IPS-20b (cell line): ENCODE measurements around the gene MARCKS.

Experiments
- H3K27ac ChIP-seq: one replicate; pipeline ENCODE4 v1.5.1; 2013; ENCODE audit warnings: low read length
- H3K27me3 ChIP-seq: 2 replicates; pipeline ENCODE4 v1.6.1; 2013; ENCODE audit warnings: mild to moderate bottlenecking, low read length, inconsistent platforms; ENCODE audit not compliant: insufficient read depth
- H3K36me3 ChIP-seq: 2 replicates; pipeline ENCODE4 v1.6.1; 2013; ENCODE audit warnings: low read depth, mild to moderate bottlenecking, inconsistent platforms, low read length, moderate library complexity; ENCODE audit not compliant: insufficient read depth
- H3K4me1 ChIP-seq: 2 replicates; pipeline ENCODE4 v1.6.1; 2013; ENCODE audit warnings: mild to moderate bottlenecking, control low read depth, inconsistent platforms, low read length, moderate library complexity; ENCODE audit not compliant: insufficient read depth
- H3K4me3 ChIP-seq: 2 replicates; pipeline ENCODE4 v1.5.1; 2013; ENCODE audit warnings: mild to moderate bottlenecking, low read length, inconsistent platforms
- H3K9ac ChIP-seq: 2 replicates; pipeline ENCODE4 v1.6.1; 2013; ENCODE audit warnings: low read depth, mild to moderate bottlenecking, inconsistent platforms, low read length, moderate library complexity
- H3K9me3 ChIP-seq: 2 replicates; pipeline ENCODE4 v1.6.1; 2013; ENCODE audit warnings: mild to moderate bottlenecking, low read depth, low read length, inconsistent platforms; ENCODE audit not compliant: insufficient read depth

The MARCKS gene

DNA sequence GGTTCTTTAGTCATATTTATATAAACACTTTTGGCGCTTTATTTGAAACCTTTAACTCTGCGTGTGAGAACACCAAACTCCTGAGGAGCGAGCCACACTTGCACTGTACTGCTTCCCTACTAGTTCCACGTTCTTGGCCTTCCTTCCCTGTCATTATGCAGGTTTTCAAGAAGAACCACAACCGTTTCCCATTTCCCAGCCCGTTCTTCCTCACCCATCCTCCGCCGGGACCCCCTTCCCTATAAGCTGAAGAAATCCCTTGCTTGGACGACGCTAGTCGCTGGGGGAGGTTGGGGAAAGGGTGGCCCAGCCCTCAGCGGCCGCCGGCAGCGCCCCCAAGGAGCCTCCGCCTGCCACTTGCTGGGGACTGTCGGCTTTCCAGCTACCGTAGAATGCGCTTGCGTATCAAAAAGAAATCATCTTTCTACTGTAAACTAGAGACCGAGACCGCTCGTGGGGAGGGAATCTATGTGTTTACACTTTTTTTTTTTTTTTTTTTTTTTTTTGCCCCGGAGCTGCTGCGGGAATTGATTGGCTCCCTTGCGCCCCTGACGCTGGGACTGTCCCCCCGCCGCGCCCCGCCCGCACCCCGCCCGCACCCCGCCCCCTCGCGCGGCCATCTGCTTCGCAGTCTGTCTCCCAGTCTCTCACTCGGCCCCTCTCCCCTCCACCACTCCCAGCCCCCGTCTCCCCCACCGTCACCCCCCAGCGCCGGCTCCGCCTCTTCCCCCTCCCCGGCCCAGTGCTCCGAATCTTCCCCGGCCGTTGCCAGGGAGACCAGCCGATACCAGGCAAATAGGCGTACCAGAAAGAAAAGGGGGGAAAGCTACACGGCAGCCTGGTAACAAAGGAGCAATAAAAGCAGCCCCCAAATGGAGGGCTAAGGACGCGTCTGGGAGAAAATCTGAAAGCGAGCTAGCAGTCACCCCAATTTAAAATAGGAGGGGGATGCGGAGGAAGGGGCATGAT is 2.3 kb upstream of the MARCKS start:
- H3K36me3 ChIP-seq, result no peaks in the 10 kb centered on the region; the same call in 1 of the 2 replicates
- no peak overlapping the region for H3K27ac ChIP-seq
- peak overlapping the region; percentile 100; the same call in 1 of the 2 replicates for H3K9ac ChIP-seq
- peaks cover 47% of the 10 kb centered on the region for H3K27me3 ChIP-seq
- H3K9me3 ChIP-seq, result no peaks in the 10 kb centered on the region
- H3K4me3 ChIP-seq, result peak overlapping the region; percentile 96
- no peaks in the 10 kb centered on the region for H3K4me1 ChIP-seq

DNA sequence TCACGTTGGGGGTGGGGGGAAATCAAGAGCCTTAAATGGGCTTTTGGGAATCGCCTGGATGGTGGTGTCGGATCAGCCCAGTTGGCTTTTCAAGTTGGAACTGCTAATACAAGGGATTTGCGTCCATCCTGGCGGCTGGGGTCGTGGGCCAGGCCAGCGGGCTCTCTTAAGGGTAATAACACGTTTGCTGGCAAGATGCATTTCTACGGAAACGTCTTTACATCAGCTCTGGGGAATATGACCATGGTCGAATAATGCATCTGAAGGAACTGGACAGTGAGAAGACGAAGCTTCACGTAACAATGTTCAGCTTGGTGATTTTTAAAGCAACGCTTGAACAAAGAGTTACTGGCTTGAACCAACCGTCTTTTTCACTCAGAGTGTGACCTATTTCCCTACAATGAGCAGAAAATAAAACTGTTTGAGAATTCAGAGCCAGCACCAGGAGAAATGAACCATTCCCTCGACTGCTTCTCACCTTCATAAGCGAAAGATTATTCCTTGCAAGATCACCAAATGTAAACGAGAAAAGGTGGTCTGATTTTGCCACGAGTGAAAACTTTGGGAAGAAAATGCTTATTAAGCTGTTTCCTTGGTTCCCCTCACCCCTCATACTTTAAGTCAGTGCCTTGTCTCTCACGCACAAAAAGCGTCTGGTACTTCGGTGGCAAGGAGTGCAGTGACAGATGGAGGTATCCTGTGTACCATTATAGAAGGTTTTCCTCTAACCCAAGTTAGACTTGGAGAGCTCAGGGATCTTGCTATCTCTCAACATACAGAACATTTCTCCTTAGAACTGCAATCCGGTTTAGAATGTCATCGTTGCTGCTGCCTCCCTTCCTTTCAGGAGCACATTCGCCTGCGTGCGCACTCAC is 1.4 kb upstream of the MARCKS start:
- Histone ChIP-seq H3K27ac (no peak overlapping the region), H3K27me3 (peaks cover 47% of the 10 kb centered on the region), H3K36me3 (peaks cover 5% of the 10 kb centered on the region), H3K9ac (peak overlapping the region; percentile 100; the same call in 1 of the 2 replicates), H3K4me1 (no peaks in the 10 kb centered on the region), H3K9me3 (no peaks in the 10 kb centered on the region), H3K4me3 (peak overlapping the region; percentile 96)

DNA sequence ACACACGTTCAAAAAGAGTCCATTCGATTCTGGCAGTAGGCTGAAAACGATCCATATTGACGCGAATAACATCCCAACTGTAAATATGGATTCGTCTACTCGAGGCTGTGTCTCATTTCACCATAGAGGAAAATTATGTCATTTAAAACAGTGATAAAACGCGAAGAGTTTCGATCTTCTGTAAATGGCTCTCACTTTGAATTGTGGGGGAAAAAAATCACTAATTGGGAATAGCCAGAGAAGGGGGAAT is 845 bp upstream of the MARCKS start:
- peak overlapping the region; percentile 100; the same call in 1 of the 2 replicates for H3K9ac ChIP-seq
- peaks cover 47% of the 10 kb centered on the region for H3K27me3 ChIP-seq
- peak overlapping the region; percentile 96 for H3K4me3 ChIP-seq
- H3K27ac ChIP-seq, result no peak overlapping the region
- no peaks in the 10 kb centered on the region for H3K9me3 ChIP-seq
- H3K36me3 ChIP-seq, result peaks cover 10% of the 10 kb centered on the region
- H3K4me1 ChIP-seq, result no peaks in the 10 kb centered on the region

DNA sequence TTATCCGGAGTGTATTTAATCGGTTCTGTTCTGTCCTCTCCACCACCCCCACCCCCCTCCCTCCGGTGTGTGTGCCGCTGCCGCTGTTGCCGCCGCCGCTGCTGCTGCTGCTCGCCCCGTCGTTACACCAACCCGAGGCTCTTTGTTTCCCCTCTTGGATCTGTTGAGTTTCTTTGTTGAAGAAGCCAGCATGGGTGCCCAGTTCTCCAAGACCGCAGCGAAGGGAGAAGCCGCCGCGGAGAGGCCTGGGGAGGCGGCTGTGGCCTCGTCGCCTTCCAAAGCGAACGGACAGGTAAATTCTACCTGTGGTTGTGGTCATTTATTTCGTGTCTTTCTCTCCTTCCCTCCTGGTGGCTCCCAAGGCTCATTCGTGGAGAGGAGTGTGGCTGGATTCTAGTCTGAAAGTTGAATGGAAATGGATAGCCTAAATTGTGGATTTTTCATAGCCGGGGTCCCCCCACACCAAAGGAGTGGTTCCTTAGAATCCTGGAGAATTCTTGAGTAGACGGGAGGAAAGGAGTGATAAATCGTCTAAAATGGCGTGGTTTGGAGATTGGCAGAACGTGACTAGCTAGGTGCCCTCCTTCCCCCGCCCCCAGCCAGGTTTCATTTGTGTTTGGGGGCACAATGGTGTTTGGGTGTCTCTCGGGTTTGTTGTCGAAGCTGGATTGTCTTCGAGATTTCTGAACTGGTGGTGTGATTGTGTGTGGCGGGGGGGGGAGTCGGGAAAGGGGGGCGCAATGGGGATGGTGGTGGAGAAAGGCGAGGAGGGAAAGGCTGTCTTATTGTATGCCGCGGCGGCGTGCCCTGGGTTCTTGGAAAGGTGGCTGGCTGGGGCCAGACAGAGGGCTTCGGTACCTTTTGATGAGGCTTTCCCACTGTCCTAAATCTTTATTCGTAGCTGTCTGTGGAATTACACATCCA is 673 bp downstream of the MARCKS start:
- H3K9me3 ChIP-seq, result no peaks in the 10 kb centered on the region
- H3K4me3 ChIP-seq, result peak overlapping the region; percentile 96
- peaks cover 37% of the 10 kb centered on the region for H3K27me3 ChIP-seq
- peak overlapping the region; percentile 90 for H3K27ac ChIP-seq
- no peaks in the 10 kb centered on the region for H3K4me1 ChIP-seq
- H3K36me3 ChIP-seq, result peaks cover 25% of the 10 kb centered on the region
- peak overlapping the region; percentile 100 for H3K9ac ChIP-seq

GRCh38 chr6:113858480-113859348 is 1.6 kb downstream of the MARCKS start:
- peak overlapping the region; percentile 90 for H3K27ac ChIP-seq
- no peaks in the 10 kb centered on the region for H3K4me1 ChIP-seq
- peak overlapping the region; percentile 96 for H3K4me3 ChIP-seq
- no peaks in the 10 kb centered on the region for H3K9me3 ChIP-seq
- H3K36me3 ChIP-seq, result peaks cover 29% of the 10 kb centered on the region
- H3K9ac ChIP-seq, result peak overlapping the region; percentile 100
- H3K27me3 ChIP-seq, result peaks cover 28% of the 10 kb centered on the region

DNA sequence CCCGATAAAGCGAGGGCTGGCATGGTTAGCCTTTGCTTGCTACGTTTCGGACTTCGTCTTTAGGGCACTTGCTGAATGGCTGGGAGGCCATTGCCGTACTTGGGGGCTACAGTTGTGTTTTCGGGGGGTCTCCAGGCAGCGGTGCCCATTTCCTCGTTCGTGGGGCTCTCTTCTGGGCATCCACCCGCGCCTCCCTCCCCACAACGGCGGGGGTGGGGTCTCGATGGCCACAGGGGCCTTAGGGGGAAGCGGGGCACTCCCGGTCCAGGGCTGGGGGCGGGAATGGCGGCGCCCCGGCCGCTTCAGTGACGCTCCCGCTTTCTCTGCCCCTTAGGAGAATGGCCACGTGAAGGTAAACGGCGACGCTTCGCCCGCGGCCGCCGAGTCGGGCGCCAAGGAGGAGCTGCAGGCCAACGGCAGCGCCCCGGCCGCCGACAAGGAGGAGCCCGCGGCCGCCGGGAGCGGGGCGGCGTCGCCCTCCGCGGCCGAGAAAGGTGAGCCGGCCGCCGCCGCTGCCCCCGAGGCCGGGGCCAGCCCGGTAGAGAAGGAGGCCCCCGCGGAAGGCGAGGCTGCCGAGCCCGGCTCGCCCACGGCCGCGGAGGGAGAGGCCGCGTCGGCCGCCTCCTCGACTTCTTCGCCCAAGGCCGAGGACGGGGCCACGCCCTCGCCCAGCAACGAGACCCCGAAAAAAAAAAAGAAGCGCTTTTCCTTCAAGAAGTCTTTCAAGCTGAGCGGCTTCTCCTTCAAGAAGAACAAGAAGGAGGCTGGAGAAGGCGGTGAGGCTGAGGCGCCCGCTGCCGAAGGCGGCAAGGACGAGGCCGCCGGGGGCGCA is 2.4 kb downstream of the MARCKS start:
- Histone ChIP-seq H3K27ac (no peak overlapping the region), H3K36me3 (peaks cover 29% of the 10 kb centered on the region), H3K27me3 (peaks cover 19% of the 10 kb centered on the region), H3K9ac (peak overlapping the region; percentile 84), H3K4me3 (peak overlapping the region; percentile 96), H3K4me1 (no peaks in the 10 kb centered on the region), H3K9me3 (no peaks in the 10 kb centered on the region)

DNA sequence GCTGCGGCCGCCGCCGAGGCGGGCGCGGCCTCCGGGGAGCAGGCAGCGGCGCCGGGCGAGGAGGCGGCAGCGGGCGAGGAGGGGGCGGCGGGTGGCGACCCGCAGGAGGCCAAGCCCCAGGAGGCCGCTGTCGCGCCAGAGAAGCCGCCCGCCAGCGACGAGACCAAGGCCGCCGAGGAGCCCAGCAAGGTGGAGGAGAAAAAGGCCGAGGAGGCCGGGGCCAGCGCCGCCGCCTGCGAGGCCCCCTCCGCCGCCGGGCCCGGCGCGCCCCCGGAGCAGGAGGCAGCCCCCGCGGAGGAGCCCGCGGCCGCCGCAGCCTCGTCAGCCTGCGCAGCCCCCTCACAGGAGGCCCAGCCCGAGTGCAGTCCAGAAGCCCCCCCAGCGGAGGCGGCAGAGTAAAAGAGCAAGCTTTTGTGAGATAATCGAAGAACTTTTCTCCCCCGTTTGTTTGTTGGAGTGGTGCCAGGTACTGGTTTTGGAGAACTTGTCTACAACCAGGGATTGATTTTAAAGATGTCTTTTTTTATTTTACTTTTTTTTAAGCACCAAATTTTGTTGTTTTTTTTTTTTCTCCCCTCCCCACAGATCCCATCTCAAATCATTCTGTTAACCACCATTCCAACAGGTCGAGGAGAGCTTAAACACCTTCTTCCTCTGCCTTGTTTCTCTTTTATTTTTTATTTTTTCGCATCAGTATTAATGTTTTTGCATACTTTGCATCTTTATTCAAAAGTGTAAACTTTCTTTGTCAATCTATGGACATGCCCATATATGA is 3.2 kb downstream of the MARCKS start:
- Histone ChIP-seq H3K9ac (no peak overlapping the region), H3K27ac (no peak overlapping the region)

DNA sequence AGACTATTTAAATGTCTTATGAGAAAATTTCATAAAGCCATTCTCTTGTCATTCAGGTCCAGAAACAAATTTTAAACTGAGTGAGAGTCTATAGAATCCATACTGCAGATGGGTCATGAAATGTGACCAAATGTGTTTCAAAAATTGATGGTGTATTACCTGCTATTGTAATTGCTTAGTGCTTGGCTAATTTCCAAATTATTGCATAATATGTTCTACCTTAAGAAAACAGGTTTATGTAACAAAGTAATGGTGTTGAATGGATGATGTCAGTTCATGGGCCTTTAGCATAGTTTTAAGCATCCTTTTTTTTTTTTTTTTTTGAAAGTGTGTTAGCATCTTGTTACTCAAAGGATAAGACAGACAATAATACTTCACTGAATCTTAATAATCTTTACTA is 5.0 kb downstream of the MARCKS start:
- H3K4me1 ChIP-seq, result no peaks in the 10 kb centered on the region
- no peaks in the 10 kb centered on the region for H3K9me3 ChIP-seq
- no peak overlapping the region for H3K27ac ChIP-seq
- H3K9ac ChIP-seq, result no peak overlapping the region
- peaks cover 29% of the 10 kb centered on the region for H3K36me3 ChIP-seq
- no peaks in the 10 kb centered on the region for H3K27me3 ChIP-seq
- no peak overlapping the region for H3K4me3 ChIP-seq

More for the DNA sequence above, 3.2 kb downstream of the MARCKS start:
- peaks cover 29% of the 10 kb centered on the region for H3K36me3 ChIP-seq
- H3K4me1 ChIP-seq, result no peaks in the 10 kb centered on the region
- peaks cover 16% of the 10 kb centered on the region for H3K27me3 ChIP-seq
- peak overlapping the region; percentile 35; the same call in 1 of the 2 replicates for H3K4me3 ChIP-seq
- H3K9me3 ChIP-seq, result no peaks in the 10 kb centered on the region

DNA sequence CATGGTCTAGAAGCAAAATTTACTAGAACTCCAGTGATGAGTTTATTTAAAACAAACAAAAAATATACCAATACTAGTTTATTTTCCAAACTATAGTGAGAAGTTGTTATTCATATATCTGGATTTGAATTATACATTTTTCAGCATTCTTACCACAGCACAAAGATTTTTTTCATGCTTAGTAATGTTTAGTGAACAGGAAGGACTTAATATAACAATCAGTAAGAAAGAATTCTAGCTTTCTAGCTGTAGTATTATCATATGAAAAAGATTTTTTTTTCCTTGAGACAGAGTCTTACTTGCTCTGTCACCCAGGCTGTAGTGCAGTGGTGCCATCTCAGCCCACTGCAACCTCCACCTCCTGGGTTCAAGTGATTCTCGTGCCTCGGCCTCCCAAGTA is 13.8 kb downstream of the MARCKS start:
- no peaks in the 10 kb centered on the region for H3K36me3 ChIP-seq
- no peaks in the 10 kb centered on the region for H3K9me3 ChIP-seq
- H3K9ac ChIP-seq, result no peak overlapping the region
- no peaks in the 10 kb centered on the region for H3K27me3 ChIP-seq
- 0 out of 2 replicates have a peak, but pooled peaks cover 3% of the 10 kb centered on the region for H3K4me1 ChIP-seq
- no peak overlapping the region for H3K4me3 ChIP-seq
- no peak overlapping the region for H3K27ac ChIP-seq
